Kasumi-1 (cell line): ENCODE results near the gene PSMB8.
"Not testable (repeated sequence)": the region's sequence is repeated elsewhere in the genome, so short reads cannot be mapped to it uniquely, and the experiment has no call there.

Experiments used
- DNase-seq, 2 experiments: peaks; one replicate each; lab custom pipeline; 2025; lab: John Stamatoyannopoulos, UW

Gene PSMB8

GRCh38 chr6:32836873-32837272 lies 7.0 kb downstream of the PSMB8 start:
- no peak for DNase-seq

GRCh38 chr6:32835167-32835893 lies 8.5 kb downstream of the PSMB8 start:
- no peak for DNase-seq

GRCh38 chr6:32833664-32834063 lies 10.2 kb downstream of the PSMB8 start:
- DNase-seq = no peak

GRCh38 chr6:32832535-32832934 lies 11.3 kb downstream of the PSMB8 start:
- no peak for DNase-seq

- DNase-seq = no peak
Measured at GRCh38 chr6:32830936-32831335, 12.9 kb downstream of the PSMB8 start.

- no peak for DNase-seq
Measured at GRCh38 chr6:32830017-32830416, 13.8 kb downstream of the PSMB8 start.

- no peak for DNase-seq
Measured at GRCh38 chr6:32829495-32829894, 14.4 kb downstream of the PSMB8 start.

- no peak for DNase-seq
Measured at GRCh38 chr6:32827025-32827424, 16.8 kb downstream of the PSMB8 start.

GRCh38 chr6:32825966-32826365 lies 17.9 kb downstream of the PSMB8 start:
- DNase-seq = peak in 1 of 2 experiments; percentile 7

GRCh38 chr6:32819729-32820128 lies 24.1 kb downstream of the PSMB8 start:
- no peak for DNase-seq

- DNase-seq = no peak
Measured at GRCh38 chr6:32818867-32819266, 25.0 kb downstream of the PSMB8 start.

GRCh38 chr6:32816746-32817204 lies 27.1 kb downstream of the PSMB8 start, which contains the start of gene HLA-DOB:
HLA-DOB (minus strand) TSS chr6:32817002; CDS start chr6:32816951, 51 bp downstream.
- no peak for DNase-seq

- DNase-seq = no peak
Measured at GRCh38 chr6:32815996-32816395, 27.9 kb downstream of the PSMB8 start.

- DNase-seq = no peak
Measured at GRCh38 chr6:32815115-32815514, 28.7 kb downstream of the PSMB8 start.

- DNase-seq = no peak
Measured at GRCh38 chr6:32814145-32814544, 29.7 kb downstream of the PSMB8 start.

- DNase-seq = no peak
Measured at GRCh38 chr6:32809171-32809570, 34.7 kb downstream of the PSMB8 start.

GRCh38 chr6:32807020-32807580 lies 36.7 kb downstream of the PSMB8 start:
- no peak for DNase-seq

- not testable (repeated sequence) for DNase-seq
Measured at GRCh38 chr6:32805404-32805803, 38.4 kb downstream of the PSMB8 start.

GRCh38 chr6:32803416-32803815 lies 40.4 kb downstream of the PSMB8 start:
- no peak for DNase-seq

GRCh38 chr6:32799740-32800139 lies 44.1 kb downstream of the PSMB8 start:
- DNase-seq = no peak

GRCh38 chr6:32799168-32799567 lies 44.7 kb downstream of the PSMB8 start:
- DNase-seq = no peak

GRCh38 chr6:32796848-32797776 lies 46.7 kb downstream of the PSMB8 start:
- DNase-seq = peak; percentile 37 to 72

- peak; percentile 74 to 85 for DNase-seq
Measured at GRCh38 chr6:32794510-32794909, 49.3 kb downstream of the PSMB8 start.
